NCI-H2227 treated with DMSO at 0.1 percent for 48 hours (cell line): ENCODE results near the gene SLC15A4.
"Not testable (repeated sequence)": the region's sequence is repeated elsewhere in the genome, so short reads cannot be mapped to it uniquely, and the experiment has no call there.

Source experiments
- DNase-seq: peaks from one replicate; lab custom pipeline; 2025; lab: John Stamatoyannopoulos, UW

Gene SLC15A4

GRCh38 chr12:128844031-128844635 is 20.4 kb upstream of the SLC15A4 start:
- no peak for DNase-seq

DNA sequence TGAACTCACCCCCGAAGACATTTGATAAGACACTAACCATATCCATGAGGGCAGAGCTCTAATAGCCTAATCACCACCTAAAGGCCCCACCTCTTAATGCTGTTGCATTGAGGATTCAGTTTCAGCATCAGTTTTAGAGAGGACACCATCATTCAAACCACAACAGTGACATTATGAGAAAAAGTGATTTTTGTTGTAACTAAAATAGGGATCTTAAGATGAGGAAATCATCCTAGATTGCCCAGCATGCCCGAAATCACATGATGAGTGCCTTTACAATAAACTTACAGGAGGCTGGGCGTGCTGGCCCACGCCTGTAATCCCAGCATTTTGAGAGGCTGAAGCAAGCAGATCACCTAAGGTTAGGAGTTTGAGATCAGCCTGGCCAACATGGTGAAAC is 19.8 kb upstream of the SLC15A4 start:
- no peak for DNase-seq

GRCh38 chr12:128842579-128842978 is 18.8 kb upstream of the SLC15A4 start:
- DNase-seq: no peak

- DNase-seq: no peak
These were observed 17.2 kb upstream of the SLC15A4 start for GRCh38 chr12:128840862-128841468.

- not testable (repeated sequence) for DNase-seq
These were observed 16.1 kb upstream of the SLC15A4 start for GRCh38 chr12:128839885-128840284.

- no peak for DNase-seq
These were observed 9.7 kb upstream of the SLC15A4 start for GRCh38 chr12:128833418-128833817.

- DNase-seq: no peak
These were observed 6.7 kb upstream of the SLC15A4 start for GRCh38 chr12:128830505-128830893.

GRCh38 chr12:128829861-128830504 is 6.2 kb upstream of the SLC15A4 start:
- no peak for DNase-seq

DNA sequence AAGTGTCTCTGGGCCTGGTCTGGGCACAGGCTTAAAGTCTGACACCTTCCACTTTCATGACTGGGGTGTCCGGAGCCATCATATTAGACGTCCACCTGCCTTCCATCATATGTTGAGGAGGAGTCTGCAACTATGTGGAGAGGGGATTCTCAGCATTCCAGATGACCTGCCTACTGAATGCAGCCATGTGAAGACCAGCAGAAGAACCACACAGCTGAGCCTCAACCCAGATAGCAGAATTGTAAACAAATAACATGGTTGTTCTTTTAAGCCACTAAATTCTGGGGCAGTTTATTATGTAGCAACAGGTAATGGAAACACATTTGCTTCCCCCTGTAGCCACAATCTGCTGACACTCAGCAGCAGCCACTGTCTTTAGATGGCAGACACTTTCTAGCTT is 4.0 kb upstream of the SLC15A4 start:
- DNase-seq: no peak

GRCh38 chr12:128825835-128826234 is 2.1 kb upstream of the SLC15A4 start:
- no peak for DNase-seq

DNA sequence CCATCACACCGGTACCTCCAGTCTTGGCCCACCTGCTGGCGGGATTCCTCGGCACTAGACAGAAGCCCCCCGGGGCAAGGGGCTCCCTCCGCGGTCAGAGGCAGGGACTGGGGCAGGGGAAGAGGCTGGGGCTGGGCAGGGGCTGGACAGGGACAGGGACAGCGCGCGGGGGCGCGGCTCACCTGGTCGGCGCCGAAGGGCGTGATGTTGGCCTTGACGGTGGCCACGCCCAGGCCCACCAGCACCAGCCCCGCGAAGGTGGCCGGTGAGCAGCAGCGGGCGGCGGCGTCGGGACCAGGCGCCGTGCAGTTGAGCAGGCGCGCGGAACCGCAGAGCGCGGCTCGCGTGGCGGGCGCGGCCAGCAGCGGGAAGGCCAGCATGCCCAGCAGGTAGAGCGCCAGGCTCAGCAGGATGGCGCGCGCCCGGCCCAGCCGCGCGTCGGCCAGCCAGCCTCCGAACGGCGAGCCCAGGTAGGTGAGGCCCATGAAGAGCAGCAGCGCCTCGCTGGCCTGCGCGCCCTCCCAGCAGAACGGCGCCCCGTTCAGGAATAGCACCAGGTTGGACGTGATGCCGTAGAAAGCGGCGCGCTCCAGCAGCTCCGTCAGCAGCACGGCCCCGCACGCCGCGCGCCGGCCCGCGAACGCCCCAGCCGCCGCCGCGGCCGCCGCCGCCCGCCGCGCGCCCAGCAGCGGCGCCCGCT is 392 bp downstream of the SLC15A4 start:
- DNase-seq: no peak

DNA sequence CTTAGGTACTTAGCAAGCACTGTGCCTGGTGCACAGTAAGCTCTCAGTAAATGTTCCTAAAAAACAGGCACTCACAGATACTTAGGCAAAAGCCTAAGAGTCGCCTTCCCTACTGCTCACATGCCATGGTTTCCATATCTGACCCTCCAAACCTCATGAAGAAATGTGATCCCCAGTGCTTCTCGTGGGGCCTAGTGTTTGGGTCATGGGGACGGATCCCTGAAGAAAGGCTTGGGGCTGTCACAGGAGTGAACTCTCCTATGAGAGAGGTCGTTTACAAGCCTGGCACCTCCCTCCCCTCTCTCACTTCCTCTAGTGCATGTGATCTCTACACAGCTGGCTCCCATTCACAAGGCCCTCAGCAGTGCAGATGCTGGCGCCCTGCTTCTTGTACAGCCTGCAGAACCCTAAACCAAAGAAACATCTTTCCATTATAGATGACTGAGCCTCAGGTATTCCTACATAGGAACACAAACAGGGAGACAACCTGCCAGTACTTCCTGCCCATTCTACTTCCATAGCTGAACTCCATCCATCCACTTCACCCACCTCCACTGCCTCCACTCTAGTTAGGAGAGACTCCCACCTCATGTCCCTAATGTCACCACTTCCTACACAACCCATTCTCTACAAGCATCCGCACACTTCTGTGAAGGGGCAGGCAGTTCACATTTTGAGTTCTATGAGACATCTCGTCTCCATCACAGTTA is 2.9 kb downstream of the SLC15A4 start:
- no peak for DNase-seq

- no peak for DNase-seq
These were observed 3.5 kb downstream of the SLC15A4 start for GRCh38 chr12:128820253-128820652.

- no peak for DNase-seq
These were observed 4.2 kb downstream of the SLC15A4 start for GRCh38 chr12:128819293-128820144.

GRCh38 chr12:128818065-128819022 is 5.4 kb downstream of the SLC15A4 start:
- no peak for DNase-seq

- peak; percentile 57 for DNase-seq
These were observed 6.4 kb downstream of the SLC15A4 start for GRCh38 chr12:128817111-128818015.

DNA sequence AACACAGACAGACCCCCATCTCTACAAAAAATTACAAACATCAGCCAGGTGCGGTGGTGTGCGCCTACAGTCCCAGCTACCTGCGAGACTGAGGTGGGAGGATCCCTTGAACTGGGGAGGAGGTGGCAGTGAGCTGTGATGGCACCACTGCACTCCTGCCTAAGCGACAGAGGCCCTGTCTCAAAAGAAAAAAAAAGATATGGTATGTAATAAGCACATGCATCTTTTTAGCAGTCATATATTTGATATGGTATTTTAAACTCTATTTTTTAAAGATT is 7.2 kb downstream of the SLC15A4 start:
- no peak for DNase-seq

GRCh38 chr12:128815779-128816642 is 7.7 kb downstream of the SLC15A4 start:
- DNase-seq: no peak
